HG03103 (cell line): ENCODE measurements around the gene PAGR1.
A peak's percentile ranks its signal among the peaks of the same experiment; 100 is the strongest.
"Not testable (repeated sequence)": the region's sequence is repeated elsewhere in the genome, so short reads cannot be mapped to it uniquely, and the experiment has no call there.

Experiments
- ATAC-seq: cut with Tn5 transposase; IDR thresholded peaks from one replicate; pipeline ENCODE4 v1.9.1; 2021; ENCODE audit warnings: low read depth; ENCODE audit not compliant: unreplicated experiment

PAGR1 gene

DNA sequence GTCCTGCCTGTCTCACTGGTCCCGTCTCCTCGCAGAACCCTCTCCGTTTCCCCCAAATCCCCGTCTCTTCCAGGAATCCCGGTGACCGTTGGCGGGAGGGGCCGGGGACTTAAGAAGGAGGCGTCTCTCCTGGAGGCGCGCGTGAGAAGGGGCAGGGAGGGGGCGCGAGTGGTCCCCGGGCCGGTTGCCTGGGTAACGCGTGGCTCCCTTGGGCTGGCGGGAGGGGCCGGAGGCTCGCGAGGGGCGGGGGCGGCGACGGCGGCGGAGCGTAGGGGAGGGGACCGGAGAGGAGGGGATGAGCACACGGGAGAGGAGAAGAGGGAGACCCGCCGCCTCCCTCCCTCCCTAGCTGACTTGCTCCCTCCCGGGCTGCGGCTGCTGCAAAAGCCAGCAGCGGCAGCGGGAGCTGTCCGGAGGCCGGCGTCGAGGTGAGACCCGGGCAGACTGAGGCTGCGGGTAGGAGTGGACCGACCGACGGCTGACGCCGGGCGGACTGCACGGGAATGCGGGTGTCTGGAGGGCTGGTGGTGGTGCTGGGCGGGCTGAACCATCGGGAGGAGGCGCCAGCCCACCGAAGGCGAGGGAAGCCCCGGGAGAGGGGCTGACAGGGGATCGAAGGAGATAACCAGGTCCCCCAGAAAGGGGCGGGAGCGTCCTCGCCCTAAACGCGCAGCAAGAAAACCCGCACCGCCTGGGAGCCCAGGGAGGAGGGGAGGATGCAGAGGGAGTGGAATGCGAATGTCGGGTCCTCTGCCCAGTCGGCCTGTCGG, 3.9 kb upstream of the PAGR1 start, which contains the start of gene PRRT2:
PRRT2 (plus strand) TSS at position 298 of the 770 bp plus-strand sequence. CDS start 862 bp downstream, outside the sequence.
- ATAC-seq: no peak

DNA sequence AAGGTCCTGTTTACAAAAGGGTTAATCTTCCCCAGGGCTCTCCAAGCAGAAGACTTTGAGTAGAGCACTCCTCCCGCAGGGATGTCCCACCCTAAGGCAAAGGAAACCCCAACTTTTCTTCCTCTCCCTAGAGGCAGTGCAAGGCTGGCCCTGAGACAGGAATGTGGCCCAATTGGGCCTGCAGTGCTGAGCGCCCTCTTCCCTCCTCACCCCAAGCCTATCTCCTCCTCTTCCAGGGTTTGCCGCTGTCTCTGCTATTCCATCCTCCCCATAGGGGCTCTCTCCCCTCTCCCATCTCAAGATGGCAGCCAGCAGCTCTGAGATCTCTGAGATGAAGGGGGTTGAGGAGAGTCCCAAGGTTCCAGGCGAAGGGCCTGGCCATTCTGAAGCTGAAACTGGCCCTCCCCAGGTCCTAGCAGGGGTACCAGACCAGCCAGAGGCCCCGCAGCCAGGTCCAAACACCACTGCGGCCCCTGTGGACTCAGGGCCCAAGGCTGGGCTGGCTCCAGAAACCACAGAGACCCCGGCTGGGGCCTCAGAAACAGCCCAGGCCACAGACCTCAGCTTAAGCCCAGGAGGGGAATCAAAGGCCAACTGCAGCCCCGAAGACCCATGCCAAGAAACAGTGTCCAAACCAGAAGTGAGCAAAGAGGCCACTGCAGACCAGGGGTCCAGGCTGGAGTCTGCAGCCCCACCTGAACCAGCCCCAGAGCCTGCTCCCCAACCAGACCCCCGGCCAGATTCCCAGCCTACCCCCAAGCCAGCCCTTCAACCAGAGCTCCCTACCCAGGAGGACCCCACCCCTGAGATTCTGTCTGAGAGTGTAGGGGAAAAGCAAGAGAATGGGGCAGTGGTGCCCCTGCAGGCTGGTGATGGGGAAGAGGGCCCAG, 3.0 kb upstream of the PAGR1 start:
- no peak for ATAC-seq

- no peak for ATAC-seq
Observed at GRCh38 chr16:29813644-29814562, 2.0 kb upstream of the PAGR1 start.

DNA sequence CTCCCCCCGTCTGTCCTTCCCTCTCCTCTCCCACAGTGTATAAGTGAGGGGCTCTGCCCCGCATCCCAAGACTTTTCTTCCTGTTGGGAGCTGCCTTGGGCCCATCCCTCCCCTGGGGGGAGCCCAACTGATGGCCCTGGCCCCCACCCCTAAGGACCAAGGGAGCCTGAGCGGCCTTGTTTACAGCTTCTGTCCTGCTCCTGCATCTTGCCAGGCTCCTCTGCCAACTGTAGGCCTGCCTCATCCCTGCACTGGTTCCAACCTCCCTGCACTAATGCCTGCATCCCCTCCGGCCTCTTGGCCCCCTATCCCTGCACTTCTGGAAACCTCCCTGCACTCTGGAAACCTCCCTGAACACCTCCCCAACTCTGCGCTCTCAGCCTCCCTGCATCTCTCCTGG, 1.4 kb upstream of the PAGR1 start:
- ATAC-seq: no peak

DNA sequence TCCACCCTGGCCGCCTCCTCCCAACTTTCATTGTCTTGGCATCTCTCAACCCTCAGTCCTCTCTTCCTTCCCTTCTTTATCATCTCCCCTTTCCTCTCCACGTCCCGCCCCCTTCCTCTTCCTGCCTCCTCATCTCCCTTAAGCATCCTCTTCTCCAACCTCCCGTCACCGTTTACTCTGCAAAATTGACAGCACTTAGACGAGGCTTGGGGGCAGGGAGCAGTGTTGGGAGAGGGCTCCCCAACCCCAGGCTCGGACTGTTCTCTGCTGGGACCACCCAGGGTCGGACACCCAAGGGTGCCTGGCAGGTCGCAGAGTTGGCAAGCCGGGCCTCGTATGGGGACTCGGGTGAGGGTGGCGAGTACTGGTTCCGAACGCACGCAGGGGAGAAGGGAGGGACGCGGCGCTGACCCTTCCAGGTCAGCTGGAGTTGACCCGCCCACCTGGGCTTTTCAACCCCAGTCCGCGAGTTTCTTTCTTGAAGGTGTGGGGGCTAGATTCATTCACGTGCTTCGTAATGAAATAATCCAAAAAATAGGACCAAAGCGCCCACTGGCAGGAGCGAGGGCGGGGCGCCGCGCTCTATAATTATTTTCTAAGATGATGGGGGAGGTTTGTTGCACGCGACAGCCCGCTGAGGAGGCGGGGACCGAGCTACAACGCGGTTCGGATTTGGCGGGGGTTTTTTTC, 775 bp upstream of the PAGR1 start:
- no peak for ATAC-seq

- peak; percentile 1 for ATAC-seq
Observed at GRCh38 chr16:29816694-29817441, 916 bp downstream of the PAGR1 start.

- no peak for ATAC-seq
Observed at GRCh38 chr16:29818082-29818481, 2.1 kb downstream of the PAGR1 start.

GRCh38 chr16:29819506-29819905, 3.6 kb downstream of the PAGR1 start:
- no peak for ATAC-seq

DNA sequence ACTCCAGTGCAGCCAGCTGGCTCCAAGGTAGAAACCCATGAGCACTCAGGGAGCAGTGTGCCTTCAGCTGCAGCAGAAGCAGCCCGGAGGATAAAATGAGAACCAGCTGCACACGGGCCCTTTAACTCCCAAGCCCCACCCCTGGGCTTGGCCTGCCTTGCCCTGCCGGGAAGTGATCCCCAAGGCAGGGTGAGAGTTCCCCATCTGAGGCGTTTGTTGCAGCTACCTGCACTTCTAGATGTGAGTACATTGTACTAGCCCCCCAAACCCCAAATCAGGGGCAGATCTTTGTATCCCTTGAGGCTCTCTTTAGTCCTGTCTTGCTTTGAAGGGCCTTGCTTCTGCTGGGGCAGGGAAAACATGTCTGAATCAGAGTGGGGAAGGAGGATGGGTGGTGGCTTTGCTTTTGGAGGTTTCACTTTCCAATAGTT, 4.3 kb downstream of the PAGR1 start, which contains the start of gene MVP:
MVP (plus strand) TSS at position 192 of the 431 bp plus-strand sequence. CDS start 10,088 bp downstream, outside the sequence.
- ATAC-seq: no peak

DNA sequence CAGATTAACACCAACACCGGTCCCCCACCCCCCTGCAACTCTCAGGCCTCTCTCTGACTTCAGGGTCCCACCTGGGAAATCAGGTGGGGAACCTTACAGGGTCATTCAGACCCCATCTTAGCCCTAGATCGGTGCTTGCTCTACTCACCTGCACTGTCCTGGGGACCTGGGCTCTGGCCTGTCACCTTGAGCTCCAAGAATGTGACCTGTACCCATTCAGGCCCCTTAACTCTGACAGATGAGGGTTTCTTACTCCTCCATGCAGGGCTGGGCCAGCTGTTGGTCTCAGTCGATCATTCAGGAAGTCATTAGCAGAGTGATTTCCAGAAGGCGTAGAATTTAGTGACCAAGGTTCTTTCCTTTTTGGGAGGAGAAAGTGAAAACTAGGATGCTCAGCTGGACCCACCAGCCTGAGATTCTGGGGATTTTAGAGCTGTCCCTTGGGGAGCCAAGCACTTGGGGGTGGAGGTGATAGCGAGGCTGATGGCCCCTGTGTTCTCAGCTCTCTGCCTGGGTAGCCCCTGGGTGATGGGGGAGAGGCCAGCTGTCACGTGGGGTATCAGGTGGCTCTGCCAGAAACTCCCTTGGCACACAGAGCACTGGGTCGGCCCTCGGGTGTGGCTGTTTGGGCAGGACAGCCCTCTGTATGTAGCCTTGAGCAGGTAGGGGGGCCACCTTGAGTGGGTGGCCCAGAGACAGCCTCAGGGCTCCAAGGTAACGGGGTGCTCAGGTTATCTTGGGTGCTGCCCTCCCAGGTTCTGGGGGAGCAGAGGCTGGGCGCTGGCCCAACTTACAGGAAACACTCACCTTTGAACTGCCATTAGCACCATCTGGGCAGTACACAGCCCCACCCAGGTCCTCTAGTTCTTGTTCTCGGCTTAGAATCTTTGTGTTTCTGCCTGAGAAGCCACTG, 5.0 kb downstream of the PAGR1 start:
- ATAC-seq: no peak

DNA sequence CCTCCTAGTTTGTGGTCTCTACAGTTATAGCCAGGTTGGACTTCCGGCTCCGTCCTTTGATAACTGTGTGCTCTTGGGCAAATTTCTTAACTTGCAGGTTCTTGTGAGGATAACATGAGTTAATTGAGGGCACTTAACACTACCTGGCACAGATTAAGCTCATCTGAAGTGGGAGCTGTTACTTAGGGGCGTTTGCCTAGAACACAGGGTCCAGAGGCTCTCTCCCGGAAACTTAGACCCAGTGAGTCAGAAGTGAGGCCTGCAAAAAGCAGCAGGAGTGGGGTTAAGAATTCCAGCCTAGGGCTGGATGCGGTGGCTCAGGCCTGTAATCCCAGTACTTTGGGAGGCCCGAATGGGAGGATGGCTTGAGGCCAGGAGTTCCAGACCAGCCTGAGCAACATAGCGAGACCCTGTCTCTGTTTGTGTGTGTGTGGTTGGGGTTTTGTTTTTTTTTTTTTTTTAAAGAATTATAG, 5.7 kb downstream of the PAGR1 start:
- ATAC-seq: no peak

- ATAC-seq: no peak
Observed at GRCh38 chr16:29824589-29825144, 8.7 kb downstream of the PAGR1 start.

- no peak for ATAC-seq
Observed at GRCh38 chr16:29825145-29826044, 9.4 kb downstream of the PAGR1 start.

GRCh38 chr16:29826342-29826695, 10.4 kb downstream of the PAGR1 start:
- no peak for ATAC-seq

- ATAC-seq: no peak
Observed at GRCh38 chr16:29830774-29831173, 14.8 kb downstream of the PAGR1 start.

DNA sequence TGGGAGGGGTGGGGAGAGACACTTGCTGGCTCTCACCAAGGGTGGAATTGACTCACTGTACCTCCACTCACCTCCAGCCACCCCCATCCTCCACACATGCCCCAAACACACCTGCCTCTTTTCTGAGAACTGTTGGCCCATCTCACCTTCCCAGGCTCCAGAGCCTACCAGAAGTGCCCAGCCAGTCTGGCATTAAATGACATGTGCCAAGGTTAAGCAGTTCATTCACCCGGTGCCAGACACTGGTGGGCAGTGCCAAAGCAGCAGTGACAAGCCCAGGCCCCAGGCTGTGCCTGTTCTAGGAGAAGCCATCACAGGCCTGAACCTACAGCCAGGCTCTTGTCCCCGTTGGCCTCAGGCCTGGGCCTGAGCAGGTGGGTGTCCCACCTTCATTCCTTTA, 15.5 kb downstream of the PAGR1 start:
- no peak for ATAC-seq

DNA sequence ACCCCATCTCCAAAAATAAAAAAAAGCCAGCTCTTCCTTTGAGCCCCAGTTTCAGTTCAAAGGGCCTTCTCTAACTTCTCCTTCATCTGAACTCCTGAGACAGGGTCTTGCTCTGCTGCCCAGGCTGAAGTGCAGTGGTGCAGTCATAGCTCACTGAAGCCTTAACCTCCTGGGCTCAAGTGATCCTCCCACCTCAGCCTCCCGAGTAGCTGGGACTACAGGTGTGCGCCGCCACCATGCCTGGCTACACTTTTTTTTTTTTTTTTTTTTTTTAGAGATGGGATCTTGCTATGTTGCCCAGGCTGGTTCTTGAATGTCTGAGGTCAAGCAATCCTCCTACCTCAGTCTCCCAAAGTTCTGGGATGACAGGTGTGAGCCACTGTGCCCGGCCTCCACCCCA, 17.3 kb downstream of the PAGR1 start:
- ATAC-seq: not testable (repeated sequence)
